HFFc6 (cell line): ENCODE results near the gene LAMA2. TPM values are rescaled to one million over a fixed set of nuclear protein-coding genes. Genes with fewer than 3 reads are reported as not detected.

ENCODE experiments used
- DNase-seq: peaks from one replicate; pipeline ENCODE4 v3.0.0-alpha.2; 2018
- H3K27ac Mint-ChIP-seq: 2 replicates; pipeline ENCODE4 v1.8.0; 2020; ENCODE audit warnings: mild to moderate bottlenecking, mixed read lengths
- H3K27me3 Mint-ChIP-seq: 2 replicates; pipeline ENCODE4 v1.8.0; 2021; ENCODE audit warnings: mild to moderate bottlenecking, moderate library complexity, mixed read lengths; ENCODE audit not compliant: insufficient read depth
- H3K36me3 Mint-ChIP-seq: 2 replicates; pipeline ENCODE4 v1.8.0; 2021; ENCODE audit warnings: low read depth, mixed read lengths
- H3K4me1 Mint-ChIP-seq: 2 replicates; pipeline ENCODE4 v1.8.0; 2020; ENCODE audit warnings: low read depth, mixed read lengths
- H3K4me3 Mint-ChIP-seq: 2 replicates; pipeline ENCODE4 v1.8.0; 2020; ENCODE audit warnings: mild to moderate bottlenecking, moderate library complexity, mixed read lengths
- H3K9me3 Mint-ChIP-seq: 2 replicates; pipeline ENCODE4 v1.8.0; 2020; ENCODE audit warnings: mild to moderate bottlenecking, mixed read lengths
- total RNA-seq, 6 experiments: library from RNA; stranded (reverse); fragmentation: NEBNext Ultra II Directional; extraction: Animal tissue kit (Norgen Biotek cat#: 25700); gene quantifications; 2 replicates in 1 of 6; 3 replicates in 5 of 6; pipeline ENCODE4 v1.2.3, GENCODE V29; 2021
- TF ChIP-seq, protein P1 (sequence below): fragments of 200-600 bp; sonication (generic); IDR thresholded peaks from 2 replicates; pipeline ENCODE4 v1.5.0; 2021; ENCODE audit warnings: antibody characterized with exemption, mild to moderate bottlenecking

LAMA2 gene
- total RNA-seq, 6 experiments from 2014 or later, result 8.2 to 14.3 (median 10.5) TPM

DNA sequence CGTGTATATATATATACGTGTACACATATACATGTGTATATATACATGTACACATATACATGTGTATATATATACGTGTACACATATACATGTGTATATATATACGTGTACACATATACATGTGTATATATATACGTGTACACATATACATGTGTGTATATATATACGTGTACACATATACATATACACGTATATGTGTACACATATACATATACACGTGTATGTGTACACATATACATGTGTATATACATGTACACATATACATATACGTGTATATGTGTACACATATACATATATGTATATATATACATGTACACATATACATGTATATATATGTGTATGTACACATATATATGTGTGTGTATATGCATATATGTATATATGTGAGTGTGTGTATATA lies 317.2 kb downstream of the LAMA2 start:
- Mint-ChIP-seq H3K9me3 (no peaks in the 10 kb centered on the region), H3K36me3 (no peaks in the 10 kb centered on the region), H3K4me1 (no peaks in the 10 kb centered on the region; the same call in 1 of the 2 replicates), H3K27me3 (no peaks in the 10 kb centered on the region), H3K27ac (no peak overlapping the region), H3K4me3 (no peak overlapping the region)
- DNase-seq, result no peak
- TF ChIP-seq, protein P1, sequence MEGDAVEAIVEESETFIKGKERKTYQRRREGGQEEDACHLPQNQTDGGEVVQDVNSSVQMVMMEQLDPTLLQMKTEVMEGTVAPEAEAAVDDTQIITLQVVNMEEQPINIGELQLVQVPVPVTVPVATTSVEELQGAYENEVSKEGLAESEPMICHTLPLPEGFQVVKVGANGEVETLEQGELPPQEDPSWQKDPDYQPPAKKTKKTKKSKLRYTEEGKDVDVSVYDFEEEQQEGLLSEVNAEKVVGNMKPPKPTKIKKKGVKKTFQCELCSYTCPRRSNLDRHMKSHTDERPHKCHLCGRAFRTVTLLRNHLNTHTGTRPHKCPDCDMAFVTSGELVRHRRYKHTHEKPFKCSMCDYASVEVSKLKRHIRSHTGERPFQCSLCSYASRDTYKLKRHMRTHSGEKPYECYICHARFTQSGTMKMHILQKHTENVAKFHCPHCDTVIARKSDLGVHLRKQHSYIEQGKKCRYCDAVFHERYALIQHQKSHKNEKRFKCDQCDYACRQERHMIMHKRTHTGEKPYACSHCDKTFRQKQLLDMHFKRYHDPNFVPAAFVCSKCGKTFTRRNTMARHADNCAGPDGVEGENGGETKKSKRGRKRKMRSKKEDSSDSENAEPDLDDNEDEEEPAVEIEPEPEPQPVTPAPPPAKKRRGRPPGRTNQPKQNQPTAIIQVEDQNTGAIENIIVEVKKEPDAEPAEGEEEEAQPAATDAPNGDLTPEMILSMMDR, result no peak

DNA sequence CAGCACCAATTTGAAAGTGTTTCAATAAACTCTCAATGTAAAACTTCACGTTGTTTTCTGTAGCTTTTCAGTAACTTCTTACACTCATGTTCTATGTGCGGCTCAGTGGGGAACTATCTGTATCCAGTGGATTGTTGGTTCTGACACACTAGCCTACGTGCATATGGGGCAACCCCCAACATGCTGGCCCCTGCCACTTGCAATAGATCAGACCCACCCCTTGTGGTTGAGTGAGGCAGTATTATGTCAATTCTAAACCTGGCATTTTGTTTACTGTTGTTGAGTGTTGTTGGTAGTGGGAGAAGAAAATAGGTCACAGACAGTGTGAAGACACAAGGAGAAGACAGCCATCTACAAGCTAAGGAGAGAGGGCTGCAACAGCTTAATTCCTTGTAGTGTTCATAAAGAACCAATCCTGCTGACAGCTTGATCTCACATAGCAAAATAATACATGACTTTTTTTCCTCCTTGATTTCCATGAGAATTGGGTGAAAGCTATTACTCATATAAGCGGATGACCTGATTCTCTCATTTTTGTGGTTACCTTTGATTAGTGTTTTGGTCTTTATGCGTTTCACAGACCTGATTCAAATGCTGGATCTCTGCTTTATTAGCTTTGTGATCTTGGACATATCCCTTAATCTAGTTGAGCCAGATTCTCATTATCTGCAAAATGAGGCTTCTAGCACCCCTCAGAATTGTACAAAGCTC lies 320.4 kb downstream of the LAMA2 start:
- Mint-ChIP-seq H3K27me3 (no peaks in the 10 kb centered on the region), H3K9me3 (no peaks in the 10 kb centered on the region), H3K27ac (no peak overlapping the region), H3K4me3 (no peak overlapping the region), H3K4me1 (peaks cover 9% of the 10 kb centered on the region), H3K36me3 (no peaks in the 10 kb centered on the region)
- TF ChIP-seq, protein P1, result no peak
- DNase-seq, result no peak

DNA sequence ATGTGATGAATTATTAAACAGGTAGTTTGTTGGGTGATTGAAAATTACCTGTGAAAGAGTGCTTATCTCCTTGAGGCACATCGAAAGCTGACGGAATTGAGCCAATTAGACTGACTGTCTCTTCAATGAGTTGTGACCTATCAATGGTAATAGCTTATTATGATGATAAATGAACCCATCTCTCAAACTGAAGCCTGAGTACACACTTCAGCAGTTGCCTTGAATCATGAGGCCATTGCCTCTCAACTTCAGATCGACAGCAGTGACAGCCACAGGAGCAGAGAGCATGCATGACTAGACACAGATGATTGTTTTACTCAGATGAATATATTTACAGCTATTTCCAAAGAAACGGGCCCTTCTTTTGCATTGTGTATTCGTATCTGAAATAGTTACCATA lies 323.9 kb downstream of the LAMA2 start:
- H3K9me3 Mint-ChIP-seq, result no peaks in the 10 kb centered on the region
- no peak overlapping the region for H3K27ac Mint-ChIP-seq
- no peak overlapping the region for H3K4me3 Mint-ChIP-seq
- H3K36me3 Mint-ChIP-seq, result no peaks in the 10 kb centered on the region
- TF ChIP-seq, protein P1, result no peak
- no peaks in the 10 kb centered on the region for H3K27me3 Mint-ChIP-seq
- peaks cover 29% of the 10 kb centered on the region for H3K4me1 Mint-ChIP-seq
- no peak for DNase-seq

DNA sequence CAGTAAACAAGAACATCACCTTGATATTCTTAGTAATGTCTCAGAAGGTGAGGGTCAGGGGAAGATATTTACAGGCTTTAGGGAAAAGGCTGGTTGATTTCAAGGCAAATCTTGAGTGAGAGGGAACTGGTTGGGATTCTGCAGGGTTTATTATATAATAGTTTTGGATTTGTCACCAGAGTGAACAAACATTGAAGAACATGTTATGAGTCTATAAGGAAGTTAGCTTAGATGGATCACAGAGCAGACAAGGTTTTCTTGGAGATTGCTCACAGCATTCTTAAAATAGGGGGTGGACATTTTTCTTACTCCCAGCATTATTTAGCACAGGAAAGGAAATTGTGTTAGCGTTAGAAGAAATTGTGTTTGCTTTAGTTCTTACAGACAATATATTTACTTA lies 324.9 kb downstream of the LAMA2 start:
- Mint-ChIP-seq H3K4me3 (no peak overlapping the region), H3K9me3 (no peaks in the 10 kb centered on the region), H3K27me3 (no peaks in the 10 kb centered on the region), H3K27ac (no peak overlapping the region), H3K36me3 (no peaks in the 10 kb centered on the region), H3K4me1 (peaks cover 39% of the 10 kb centered on the region)
- DNase-seq, result no peak
- TF ChIP-seq, protein P1, result no peak

DNA sequence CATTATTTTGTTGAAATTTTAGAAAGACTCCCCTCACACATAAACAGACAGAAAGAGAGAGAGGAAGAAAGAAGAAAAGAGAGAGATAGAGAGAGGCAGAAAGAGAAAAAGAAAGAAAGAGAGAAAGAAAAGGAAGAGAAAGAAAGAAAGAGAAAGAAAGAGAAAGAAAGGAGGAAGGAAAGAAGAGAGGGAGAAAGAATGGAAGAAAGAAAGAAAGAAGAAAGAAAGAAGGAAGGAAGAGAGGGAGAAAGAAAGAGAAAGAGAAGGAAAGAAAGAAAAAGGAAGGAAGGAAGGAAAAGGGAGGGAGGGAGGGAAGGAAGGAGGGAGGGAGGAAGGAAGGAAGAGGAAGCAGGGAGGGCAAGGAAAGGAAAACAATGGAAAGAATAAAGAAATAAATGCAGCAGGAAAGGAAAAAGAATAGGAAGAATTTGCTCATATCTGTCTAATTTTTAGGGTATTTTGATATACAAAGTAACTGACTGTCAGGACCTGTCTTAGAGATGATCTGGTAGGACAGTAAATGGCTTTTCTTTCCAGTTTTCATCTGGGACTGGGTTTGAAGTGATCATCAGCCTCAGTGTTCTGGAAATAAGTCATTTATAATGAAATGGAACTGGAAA lies 325.6 kb downstream of the LAMA2 start:
- TF ChIP-seq, protein P1, result no peak

More for the DNA sequence above, 325.6 kb downstream of the LAMA2 start:
- Mint-ChIP-seq H3K4me1 (peaks cover 45% of the 10 kb centered on the region), H3K4me3 (no peak overlapping the region), H3K36me3 (no peaks in the 10 kb centered on the region), H3K27me3 (no peaks in the 10 kb centered on the region), H3K27ac (no peak overlapping the region), H3K9me3 (no peaks in the 10 kb centered on the region)
- DNase-seq, result no peak
